Measurements from ENCODE around the gene TTC3. TPM values are rescaled to one million over a fixed set of nuclear protein-coding genes. Genes with fewer than 3 reads are reported as not detected.

The TTC3 gene
- total RNA-seq, 1 donor: 372 TPM

- H3K4me3 ChIP-seq (ENCODE audit: low read depth, low read length): no peak overlapping the region
- DNase-seq (ENCODE audit: low read depth): peak; percentile 86
- peak; percentile 32 for TF ChIP-seq CTCF (IDR thresholded peaks at IDR 0.05; ENCODE audit: insufficient read depth, low read length)
Measured at GRCh38 chr21:37060296-37060695, 12.8 kb upstream of the TTC3 start.

GRCh38 chr21:37061926-37062592, 11.0 kb upstream of the TTC3 start:
- DNase-seq (ENCODE audit: low read depth): peak; percentile 41
- no peak for TF ChIP-seq CTCF (IDR thresholded peaks at IDR 0.05; ENCODE audit: insufficient read depth, low read length)

GRCh38 chr21:37062593-37062935, 10.5 kb upstream of the TTC3 start:
- no peak for DNase-seq (ENCODE audit: low read depth)
- H3K4me3 ChIP-seq (ENCODE audit: low read depth, low read length): no peak overlapping the region
- no peak for TF ChIP-seq CTCF (IDR thresholded peaks at IDR 0.05; ENCODE audit: insufficient read depth, low read length)

More at GRCh38 chr21:37061926-37062592, 11.0 kb upstream of the TTC3 start:
- H3K4me3 ChIP-seq (ENCODE audit: low read depth, low read length): no peak overlapping the region

- H3K4me3 ChIP-seq (ENCODE audit: low read depth, low read length): no peak overlapping the region
- DNase-seq (ENCODE audit: low read depth): no peak
- TF ChIP-seq CTCF (IDR thresholded peaks at IDR 0.05; ENCODE audit: insufficient read depth, low read length): no peak
Measured at GRCh38 chr21:37063433-37063832, 9.6 kb upstream of the TTC3 start.

- no peak overlapping the region for H3K4me3 ChIP-seq (ENCODE audit: low read depth, low read length)
- DNase-seq (ENCODE audit: low read depth): no peak
- no peak for TF ChIP-seq CTCF (IDR thresholded peaks at IDR 0.05; ENCODE audit: insufficient read depth, low read length)
Measured at GRCh38 chr21:37064841-37065240, 8.2 kb upstream of the TTC3 start.

GRCh38 chr21:37065561-37066177, 7.4 kb upstream of the TTC3 start:
- DNase-seq (ENCODE audit: low read depth): no peak
- no peak for TF ChIP-seq CTCF (IDR thresholded peaks at IDR 0.05; ENCODE audit: insufficient read depth, low read length)
- H3K4me3 ChIP-seq (ENCODE audit: low read depth, low read length): no peak overlapping the region
